Measurements from ENCODE around the gene LBHD2. TPM values are rescaled to one million over a fixed set of nuclear protein-coding genes. Genes with fewer than 3 reads are reported as not detected.

Gene LBHD2
- polyA plus RNA-seq, 1 of the 3 experiments (the other 2 are of a cell fraction): not detected

GRCh38 chr14:103115845-103116572, 32.0 kb downstream of the LBHD2 start:
- DNase-seq: no peak
- Histone ChIP-seq H2AFZ (ENCODE audit: low read depth) (no peak overlapping the region), H3K9me2 (no peaks in the 10 kb centered on the region), H3K36me3 (replicated peaks in 1 of 2; ENCODE audit: control insufficient read depth in 1 of 2, insufficient read depth in 2 of 2, low read length in 1 of 2) (no peaks in the 10 kb centered on the region), H3K4me1 (ENCODE audit: control insufficient read depth in 1 of 2, insufficient read depth in 2 of 2, low read depth in 1 of 2, low read length in 1 of 2) (peaks cover 7 to 18% of the 10 kb centered on the region in 2 experiments; a peak in 3 of 4 replicates), H3K27me3 (ENCODE audit: insufficient read depth) (no peaks in the 10 kb centered on the region), H3K9me3 (no peaks in the 10 kb centered on the region), H3K9ac (no peak overlapping the region), H3K27ac (ENCODE audit: low read depth in 2 of 2, low read length in 1 of 2) (no peak overlapping the region), H3F3A (replicated peaks; ENCODE audit: insufficient read depth) (peaks cover 6% of the 10 kb centered on the region), H3K4me2 (no peak overlapping the region), H3K4me3 (ENCODE audit: low read depth in 2 of 2, low read length in 1 of 2) (no peak overlapping the region), H4K20me1 (ENCODE audit: insufficient read depth) (no peaks in the 10 kb centered on the region), H3K79me2 (ENCODE audit: insufficient read depth) (no peaks in the 10 kb centered on the region)
- ChIA-PET CTCF (interaction anchor here (0.5 to 7.8 kb wide), 3 partner anchors 11 to 1760 kb away, joined by 3 to 81 read pairs (median 6); no protein-coding TSS in a partner anchor), POLR2A (no interaction called here)
- WGBS (ENCODE audit: low lambda C conversion rate): 87% methylated on average over 7 of the region's 10 CpGs
- TF ChIP-seq USF2 (IDR thresholded peaks at IDR 0.05; ENCODE audit: borderline replicate concordance, low read depth, low read length): no peak

DNA sequence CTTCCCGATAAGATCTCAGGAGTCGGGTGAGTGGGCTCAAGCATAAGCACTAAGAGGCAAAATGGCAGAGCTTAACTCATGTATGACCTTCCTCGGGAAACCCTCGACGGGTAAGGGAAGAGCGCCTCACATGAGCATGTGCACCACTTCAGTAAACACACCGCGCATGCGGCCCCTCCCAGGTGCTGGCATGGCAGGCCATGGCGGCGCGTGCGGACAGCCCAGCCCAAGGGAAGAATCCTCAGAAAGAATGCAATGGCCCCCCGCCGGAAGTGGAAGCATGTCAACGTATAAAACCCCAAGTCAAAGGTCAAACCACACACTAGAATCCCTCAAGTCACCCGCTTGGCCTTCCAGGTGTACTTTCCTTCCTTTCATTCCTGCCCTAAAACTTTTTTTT, 32.6 kb downstream of the LBHD2 start:
- WGBS (ENCODE audit: low lambda C conversion rate): 93% methylated on average over 17 of the region's 17 CpGs
- POLR2A ChIA-PET: no interaction called here
- TF ChIP-seq RCOR1 (IDR thresholded peaks at IDR 0.05; ENCODE audit: low read length) (no peak), REST (IDR thresholded peaks at IDR 0.05; ENCODE audit: low read depth, low read length) (no peak), RFX5 (IDR thresholded peaks at IDR 0.05; ENCODE audit: low read length) (no peak), ELF1 (IDR thresholded peaks at IDR 0.05) (no peak), FOSL2 (IDR thresholded peaks at IDR 0.05; ENCODE audit: borderline replicate concordance, low read depth) (no peak), CHD2 (IDR thresholded peaks at IDR 0.05; ENCODE audit: low read length, partially characterized antibody) (no peak), TEAD4 (IDR thresholded peaks at IDR 0.05; ENCODE audit: borderline replicate concordance, insufficient read depth) (no peak), ZBTB33 (IDR thresholded peaks at IDR 0.05; ENCODE audit: borderline replicate concordance, low read depth) (no peak), GATA2 (CRISPR knock-in tag; IDR thresholded peaks at IDR 0.05) (no peak), RAD21 (IDR thresholded peaks at IDR 0.05; ENCODE audit: low read length) (no peak), NFIC (IDR thresholded peaks at IDR 0.05; ENCODE audit: borderline replicate concordance) (no peak), JUND (IDR thresholded peaks at IDR 0.05) (no peak), PBX3 (IDR thresholded peaks at IDR 0.05) (no peak), SIN3A (IDR thresholded peaks at IDR 0.05; ENCODE audit: borderline replicate concordance, low read depth, low read length) (no peak)
- TF ChIP-seq, protein P1, sequence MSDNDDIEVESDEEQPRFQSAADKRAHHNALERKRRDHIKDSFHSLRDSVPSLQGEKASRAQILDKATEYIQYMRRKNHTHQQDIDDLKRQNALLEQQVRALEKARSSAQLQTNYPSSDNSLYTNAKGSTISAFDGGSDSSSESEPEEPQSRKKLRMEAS (IDR thresholded peaks at IDR 0.05; ENCODE audit: low read depth): no peak
- TF ChIP-seq, protein P2, sequence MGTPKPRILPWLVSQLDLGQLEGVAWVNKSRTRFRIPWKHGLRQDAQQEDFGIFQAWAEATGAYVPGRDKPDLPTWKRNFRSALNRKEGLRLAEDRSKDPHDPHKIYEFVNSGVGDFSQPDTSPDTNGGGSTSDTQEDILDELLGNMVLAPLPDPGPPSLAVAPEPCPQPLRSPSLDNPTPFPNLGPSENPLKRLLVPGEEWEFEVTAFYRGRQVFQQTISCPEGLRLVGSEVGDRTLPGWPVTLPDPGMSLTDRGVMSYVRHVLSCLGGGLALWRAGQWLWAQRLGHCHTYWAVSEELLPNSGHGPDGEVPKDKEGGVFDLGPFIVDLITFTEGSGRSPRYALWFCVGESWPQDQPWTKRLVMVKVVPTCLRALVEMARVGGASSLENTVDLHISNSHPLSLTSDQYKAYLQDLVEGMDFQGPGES (IDR thresholded peaks at IDR 0.05; ENCODE audit: low read depth, low read length): no peak

More for the DNA sequence above, 32.6 kb downstream of the LBHD2 start:
- Histone ChIP-seq H3K27me3 (ENCODE audit: insufficient read depth) (no peaks in the 10 kb centered on the region), H3K79me2 (ENCODE audit: insufficient read depth) (no peaks in the 10 kb centered on the region), H3K9me3 (no peaks in the 10 kb centered on the region), H3F3A (replicated peaks; ENCODE audit: insufficient read depth) (peaks cover 5% of the 10 kb centered on the region), H3K9ac (no peak overlapping the region), H3K36me3 (replicated peaks in 1 of 2; ENCODE audit: control insufficient read depth in 1 of 2, insufficient read depth in 2 of 2, low read length in 1 of 2) (no peaks in the 10 kb centered on the region), H3K27ac (ENCODE audit: low read depth in 2 of 2, low read length in 1 of 2) (no peak overlapping the region), H3K4me1 (ENCODE audit: control insufficient read depth in 1 of 2, insufficient read depth in 2 of 2, low read depth in 1 of 2, low read length in 1 of 2) (peaks cover 1 to 18% of the 10 kb centered on the region in 2 experiments; a peak in 2 of 4 replicates), H4K20me1 (ENCODE audit: insufficient read depth) (no peaks in the 10 kb centered on the region), H3K4me2 (no peak overlapping the region), H3K4me3 (ENCODE audit: low read depth in 2 of 2, low read length in 1 of 2) (no peak overlapping the region), H3K9me2 (no peaks in the 10 kb centered on the region), H2AFZ (ENCODE audit: low read depth) (no peak overlapping the region)
- DNase-seq: no peak
- CTCF ChIA-PET: interaction anchor here (1.3 to 7.8 kb wide), 2 partner anchors 10 to 13 kb away, joined by 6 to 81 read pairs; no protein-coding TSS in a partner anchor
